H9 (cell line): ENCODE data around the gene OXCT2. TPM values are rescaled to one million over a fixed set of nuclear protein-coding genes. Genes with fewer than 3 reads are reported as not detected.

Source experiments
- DNase-seq: peaks from one replicate; pipeline ENCODE4 v3.0.0-alpha.2; 2017
- H2AFZ ChIP-seq: one replicate; pipeline ENCODE4 v1.6.1; 2013; ENCODE audit warnings: mild to moderate bottlenecking, low read length, control low read depth, moderate library complexity
- H2AK5ac ChIP-seq: 2 replicates; pipeline ENCODE4 v1.6.1; 2013; ENCODE audit warnings: low read length, control low read depth, mixed read lengths; ENCODE audit not compliant: insufficient read length
- H2BK120ac ChIP-seq: one replicate; pipeline ENCODE4 v1.6.1; 2013; ENCODE audit warnings: low read depth, mild to moderate bottlenecking, low read length, control low read depth, inconsistent platforms; ENCODE audit not compliant: poor library complexity, severe bottlenecking
- H2BK12ac ChIP-seq: 2 replicates; pipeline ENCODE4 v1.6.1; 2013; ENCODE audit warnings: low read length, control low read depth, mixed read lengths, low read depth; ENCODE audit not compliant: insufficient read length
- H2BK15ac ChIP-seq: 2 replicates; pipeline ENCODE4 v1.6.1; 2013; ENCODE audit warnings: low read depth, low read length, control low read depth
- H2BK20ac ChIP-seq: one replicate; pipeline ENCODE4 v1.6.1; 2013; ENCODE audit warnings: low read depth, mild to moderate bottlenecking, low read length, control low read depth, inconsistent platforms; ENCODE audit not compliant: poor library complexity, severe bottlenecking
- H2BK5ac ChIP-seq: 2 replicates; pipeline ENCODE4 v1.6.1; 2013; ENCODE audit warnings: low read length, control low read depth, mixed read lengths; ENCODE audit not compliant: insufficient read length
- H3K14ac ChIP-seq: 2 replicates; pipeline ENCODE4 v1.6.1; 2013; ENCODE audit warnings: low read length, control low read depth; ENCODE audit not compliant: insufficient read depth
- H3K18ac ChIP-seq: 2 replicates; pipeline ENCODE4 v1.6.1; 2013; ENCODE audit warnings: low read depth, mild to moderate bottlenecking, mixed read lengths, low read length, control low read depth; ENCODE audit not compliant: insufficient read length
- H3K23ac ChIP-seq: 2 replicates; pipeline ENCODE4 v1.6.1; 2013; ENCODE audit warnings: low read length, control low read depth, mixed read lengths, low read depth; ENCODE audit not compliant: insufficient read length
- H3K23me2 ChIP-seq: 2 replicates; pipeline ENCODE4 v1.6.1; 2013; ENCODE audit warnings: low read depth, mild to moderate bottlenecking, mixed read lengths, low read length, control low read depth; ENCODE audit not compliant: insufficient read length, poor library complexity, severe bottlenecking
- H3K27ac ChIP-seq: 2 replicates; pipeline ENCODE4 v1.5.1; 2013; ENCODE audit warnings: low read length, control low read depth, mixed read lengths, low read depth; ENCODE audit not compliant: insufficient read length
- H3K27me3 ChIP-seq: 2 replicates; pipeline ENCODE4 v1.6.1; 2013; ENCODE audit warnings: low read length, control low read depth, inconsistent platforms; ENCODE audit not compliant: insufficient read depth
- H3K4ac ChIP-seq: 2 replicates; pipeline ENCODE4 v1.6.1; 2013; ENCODE audit warnings: low read depth, mild to moderate bottlenecking, control low read depth, inconsistent platforms, low read length, moderate library complexity
- H3K4me1 ChIP-seq: 2 replicates; pipeline ENCODE4 v1.6.1; 2013; ENCODE audit warnings: low read length, control low read depth, inconsistent platforms; ENCODE audit not compliant: insufficient read depth
- H3K4me2 ChIP-seq: 2 replicates; pipeline ENCODE4 v1.6.1; 2013; ENCODE audit warnings: low read length, control low read depth, mixed read lengths; ENCODE audit not compliant: insufficient read length, insufficient read depth
- H3K56ac ChIP-seq: 2 replicates; pipeline ENCODE4 v1.6.1; 2013; ENCODE audit warnings: low read depth, mild to moderate bottlenecking, mixed read lengths, low read length, control low read depth; ENCODE audit not compliant: insufficient read length
- H3K79me1 ChIP-seq: 2 replicates; pipeline ENCODE4 v1.6.1; 2013; ENCODE audit warnings: low read depth, mild to moderate bottlenecking, moderate library complexity, low read length, control low read depth, inconsistent platforms; ENCODE audit not compliant: insufficient read depth, poor library complexity, severe bottlenecking
- H3K79me2 ChIP-seq: 2 replicates; pipeline ENCODE4 v1.6.1; 2013; ENCODE audit warnings: low read length, control low read depth, inconsistent platforms; ENCODE audit not compliant: insufficient read depth
- H3K9ac ChIP-seq: 2 replicates; pipeline ENCODE4 v1.6.1; 2013; ENCODE audit warnings: low read length, control low read depth, mixed read lengths; ENCODE audit not compliant: insufficient read length; ENCODE audit errors: extremely low read depth
- H3K9me3 ChIP-seq: one replicate; pipeline ENCODE4 v1.6.1; 2013; ENCODE audit warnings: low read depth, low read length, inconsistent platforms; ENCODE audit not compliant: control insufficient read depth
- H3T11ph ChIP-seq: one replicate; pipeline ENCODE4 v1.6.1; 2013; ENCODE audit warnings: mild to moderate bottlenecking, low read length, control low read depth, inconsistent platforms
- H4K20me1 ChIP-seq: one replicate; pipeline ENCODE4 v1.6.1; 2013; ENCODE audit not compliant: control insufficient read depth, insufficient read length, insufficient read depth
- H4K5ac ChIP-seq: 2 replicates; pipeline ENCODE4 v1.6.1; 2013; ENCODE audit warnings: low read depth, mild to moderate bottlenecking, mixed read lengths, low read length, control low read depth; ENCODE audit not compliant: insufficient read length
- H4K8ac ChIP-seq: replicated peaks from 2 replicates; pipeline ENCODE4 v1.6.1; 2013; ENCODE audit warnings: low read length, control low read depth, mixed read lengths, low read depth; ENCODE audit not compliant: insufficient read length
- H4K91ac ChIP-seq: 2 replicates; pipeline ENCODE4 v1.6.1; 2013; ENCODE audit warnings: low read depth, mild to moderate bottlenecking, moderate library complexity, mixed read lengths, low read length, control low read depth; ENCODE audit not compliant: insufficient read length
- H3K27ac Mint-ChIP-seq, 3 experiments: 2 replicates in 2 of 3; 3 replicates in 1 of 3; pipeline ENCODE4 v1.8.0; 2020 to 2021; ENCODE audit warnings: mixed read lengths in 3 of 3, mild to moderate bottlenecking in 1 of 3, moderate library complexity in 1 of 3
- H3K27me3 Mint-ChIP-seq: 2 replicates; pipeline ENCODE4 v1.8.0; 2021; ENCODE audit warnings: low read depth, mild to moderate bottlenecking, moderate library complexity, mixed read lengths
- H3K36me3 Mint-ChIP-seq, 3 experiments: 2 replicates in 2 of 3; 3 replicates in 1 of 3; pipeline ENCODE4 v1.8.0; 2020 to 2021; ENCODE audit warnings: low read depth in 3 of 3, mixed read lengths in 3 of 3; ENCODE audit not compliant: insufficient read depth in 1 of 3
- H3K4me1 Mint-ChIP-seq, 2 experiments: 2 replicates each; pipeline ENCODE4 v1.8.0; 2020; ENCODE audit warnings: mixed read lengths in 2 of 2
- H3K4me3 Mint-ChIP-seq, 2 experiments: 2 replicates in 1 of 2; 3 replicates in 1 of 2; pipeline ENCODE4 v1.8.0; 2020 to 2021; ENCODE audit warnings: mild to moderate bottlenecking in 2 of 2, mixed read lengths in 2 of 2, moderate library complexity in 1 of 2
- H3K9me3 Mint-ChIP-seq, 2 experiments: 2 replicates in 1 of 2; 3 replicates in 1 of 2; pipeline ENCODE4 v1.8.0; 2020; ENCODE audit warnings: mild to moderate bottlenecking in 2 of 2, mixed read lengths in 2 of 2, moderate library complexity in 1 of 2
- CTCF ChIP-seq: fragments of 200-600 bp; sonication (generic); conservative IDR thresholded peaks from 3 replicates; pipeline ENCODE4 v1.8.0; 2021; ENCODE audit warnings: antibody characterized with exemption, mild to moderate bottlenecking
- WGBS: extraction: QIAGEN DNeasy Blood & Tissue Kit; methylation state at CpG from one replicate; pipeline ENCODE4 v1.1.7; 2013; ENCODE audit warnings: missing lambda C conversion rate, low lambda C conversion rate, mixed read lengths; ENCODE audit not compliant: insufficient read length; ENCODE audit errors: extremely low coverage; 5-methylcytosine and 5-hydroxymethylcytosine counted together
- total RNA-seq: library from RNA; stranded (reverse); gene quantifications from 2 replicates; pipeline ENCODE4 v1.2.1, GENCODE V29; 2021

Gene OXCT2
- total RNA-seq, 1 experiment from 2014 or later = 3.7 TPM

DNA sequence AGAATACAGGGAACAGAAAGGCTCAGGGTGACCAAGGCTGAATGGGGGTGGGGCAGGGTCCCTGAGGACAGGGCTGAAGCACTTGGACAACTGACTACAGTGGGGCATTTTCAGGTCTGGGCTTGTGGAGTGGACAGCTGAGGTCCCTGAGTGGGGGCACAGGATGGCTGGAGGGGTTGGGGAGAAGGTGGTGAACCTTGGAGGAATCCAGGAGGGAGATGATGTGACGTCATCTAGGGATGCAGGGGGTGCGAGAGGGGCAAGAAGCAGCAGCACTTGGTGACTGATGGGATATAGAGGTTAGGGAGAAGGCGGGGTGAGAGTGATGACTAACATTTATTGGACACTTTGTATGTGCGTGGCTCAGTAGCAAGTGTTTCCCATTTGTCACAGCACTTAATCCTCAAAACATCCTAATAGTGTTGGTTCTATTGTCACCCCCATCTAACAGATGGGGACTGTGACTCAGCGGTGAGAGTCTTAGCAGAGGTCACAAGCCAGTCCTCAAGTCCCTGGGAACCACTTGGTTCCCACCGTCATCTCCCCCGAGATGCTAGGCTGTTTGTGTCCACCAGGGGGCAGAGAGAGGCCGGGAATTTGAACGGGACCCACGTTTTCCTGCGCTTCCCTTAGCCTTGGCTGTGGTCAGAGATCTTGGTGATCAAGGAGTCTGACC, 45.4 kb upstream of the OXCT2 start:
- Histone ChIP-seq H3K27ac (no peak overlapping the region), H3K4me2 (no peak overlapping the region), H2BK12ac (no peak overlapping the region), H2BK20ac (no peak overlapping the region), H2BK5ac (no peak overlapping the region), H3K23me2 (no peaks in the 10 kb centered on the region), H3K56ac (no peak overlapping the region), H3K14ac (no peak overlapping the region), H3K9ac (no peak overlapping the region), H3K79me2 (no peaks in the 10 kb centered on the region), H3K4ac (no peak overlapping the region), H3K9me3 (no peaks in the 10 kb centered on the region), H2BK15ac (no peak overlapping the region), H2AK5ac (no peak overlapping the region), H4K8ac (no peak overlapping the region), H2AFZ (no peak overlapping the region), H4K20me1 (no peaks in the 10 kb centered on the region), H3K23ac (no peak overlapping the region), H3K79me1 (no peaks in the 10 kb centered on the region), H3K27me3 (no peaks in the 10 kb centered on the region), H3T11ph (no peak overlapping the region), H2BK120ac (no peak overlapping the region), H4K5ac (no peak overlapping the region), H3K18ac (no peak overlapping the region), H4K91ac (no peak overlapping the region), H3K4me1 (no peaks in the 10 kb centered on the region)
- Mint-ChIP-seq H3K4me3 (no peak overlapping the region), H3K27me3 (peaks cover 34% of the 10 kb centered on the region), H3K4me1 (peaks cover 0 to 7% of the 10 kb centered on the region in 2 experiments), H3K9me3 (no peaks in the 10 kb centered on the region), H3K27ac (peak overlapping the region in 1 of 3 experiments; percentile 10; a peak in 1 of 7 replicates), H3K36me3 (no peaks in the 10 kb centered on the region; a peak in 1 of 7 replicates)
- peak; percentile 76 for TF ChIP-seq CTCF
- no CpG with 5 or more reads among the region's 11 CpGs for WGBS
- DNase-seq = peak; percentile 82
